CD4-positive, alpha-beta T cell treated with Interleukin-10 for 1 hour (primary cell): Measurements from ENCODE around the gene HIVEP3.

Experiments used
- DNase-seq: peaks from one replicate; pipeline ENCODE4 v3.0.0-alpha.2; 2020

Gene HIVEP3

DNA sequence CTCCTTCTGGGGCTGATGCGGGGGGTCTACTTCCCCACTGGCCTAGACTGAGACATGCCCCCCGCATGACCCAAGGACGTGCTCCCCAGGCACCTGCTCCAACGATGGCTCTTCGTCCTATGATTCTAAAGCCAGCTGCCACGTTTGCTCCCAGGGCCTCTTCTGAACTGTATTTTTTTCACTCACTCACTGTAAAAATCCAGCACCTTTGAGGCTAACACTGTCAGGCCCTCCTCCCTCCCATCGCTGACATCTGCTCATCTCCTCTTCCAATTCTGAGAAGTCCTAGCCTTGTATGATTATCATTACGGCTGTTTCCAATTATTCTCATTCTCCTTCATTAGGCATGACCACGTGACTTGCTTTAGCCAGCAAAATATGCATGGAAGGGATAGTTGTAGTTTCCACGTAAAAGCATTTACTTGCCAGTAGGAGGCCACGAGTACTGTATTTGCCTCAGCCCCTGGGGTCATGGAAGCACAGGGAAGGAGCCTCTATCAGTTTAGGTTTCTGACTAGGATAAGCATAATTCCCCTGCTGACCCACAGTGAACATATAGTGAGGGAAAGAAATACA is 415.1 kb downstream of the HIVEP3 start:
- no peak for DNase-seq

DNA sequence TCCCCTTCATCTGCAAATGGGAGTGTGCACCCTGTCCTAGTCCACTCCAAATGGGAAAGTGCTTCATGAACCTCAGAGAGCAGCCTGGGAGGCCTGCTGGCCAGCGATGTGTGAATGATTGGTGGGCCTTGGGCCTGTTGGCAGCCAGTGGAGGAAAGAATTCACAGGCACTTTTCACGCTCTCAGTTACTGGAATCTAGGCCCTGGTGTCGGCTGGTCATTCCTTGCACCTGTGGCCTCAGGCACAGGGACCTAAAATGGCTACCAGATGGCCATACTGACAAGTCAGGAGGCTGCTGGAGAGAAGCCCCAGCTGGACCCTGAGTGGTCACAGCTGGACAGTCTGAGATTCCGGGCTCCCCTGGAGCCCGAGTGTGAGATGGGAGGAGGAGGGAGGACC is 415.8 kb downstream of the HIVEP3 start:
- no peak for DNase-seq

DNA sequence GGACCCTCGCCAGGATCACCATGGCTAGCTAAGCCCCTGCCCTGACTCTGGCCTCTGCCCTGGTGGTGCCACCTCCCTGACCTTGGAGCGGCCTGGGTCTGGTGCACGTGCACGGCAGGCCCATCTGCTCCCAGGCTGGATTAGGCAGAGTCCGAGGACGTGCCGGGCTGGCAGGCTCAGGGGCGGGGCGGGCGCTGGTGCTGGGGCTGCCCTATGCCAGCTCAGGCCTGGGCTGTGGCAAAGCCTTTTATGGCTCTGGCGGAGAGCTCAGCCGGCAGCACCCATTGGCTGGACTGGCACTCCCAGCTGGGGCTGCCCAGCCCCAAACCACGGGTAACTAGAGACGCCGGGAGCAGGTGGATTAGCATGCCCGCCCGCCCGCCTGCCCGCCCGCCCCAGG is 417.1 kb downstream of the HIVEP3 start:
- DNase-seq: no peak

DNA sequence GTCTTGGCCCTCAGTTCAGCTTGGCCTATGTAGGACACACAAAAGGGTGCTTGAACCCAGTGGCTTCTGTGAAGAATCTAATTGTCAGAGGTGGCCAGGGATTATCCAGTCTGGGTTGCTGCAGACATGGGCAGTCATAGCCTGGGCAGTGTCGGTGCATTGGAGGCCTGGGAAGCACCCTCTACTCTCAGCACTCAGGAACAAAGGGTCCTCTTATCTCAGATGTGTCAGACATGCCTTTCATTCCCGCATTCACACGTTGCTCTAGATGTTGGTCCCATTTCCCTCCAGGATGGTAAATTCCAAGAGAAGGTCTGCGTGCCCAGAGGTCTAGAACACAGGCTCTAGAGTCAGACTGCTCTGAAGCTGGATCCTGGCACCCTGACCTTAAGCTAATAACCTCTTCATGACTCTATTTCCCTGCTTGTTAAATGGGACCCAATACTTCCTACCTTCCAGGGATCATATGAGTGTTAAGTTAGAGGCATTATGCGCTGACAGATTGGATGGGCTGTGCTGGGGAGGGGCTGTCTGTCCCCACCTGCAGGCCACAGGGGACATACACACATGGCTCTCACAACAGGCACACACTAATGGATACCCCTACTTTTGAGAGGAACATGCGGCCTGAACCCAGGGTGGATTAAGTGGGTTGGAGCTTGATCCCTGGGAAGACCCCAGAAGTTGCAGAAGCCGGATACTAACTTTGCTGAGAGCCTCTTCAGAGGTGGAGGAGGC is 417.8 kb downstream of the HIVEP3 start:
- no peak for DNase-seq

DNA sequence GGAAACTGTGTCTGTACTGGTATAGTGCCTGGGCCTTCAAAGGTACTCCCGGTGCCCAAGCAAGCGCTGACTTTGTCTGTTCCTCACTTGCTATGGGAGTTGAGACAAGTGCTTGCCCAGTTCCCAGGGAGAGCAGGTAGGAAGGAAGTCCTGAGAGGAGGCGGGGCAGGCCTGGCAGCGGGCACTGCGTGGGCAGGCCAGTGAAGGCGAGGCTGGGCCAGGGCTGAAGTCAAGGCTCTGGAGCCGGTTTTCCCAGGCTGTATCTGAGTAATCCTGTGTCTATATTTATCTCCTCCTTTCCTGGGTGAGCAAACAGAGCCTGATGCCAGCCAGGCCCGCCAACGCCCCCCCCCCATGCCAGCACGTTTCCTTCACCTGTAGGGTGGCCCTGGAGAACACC is 418.3 kb downstream of the HIVEP3 start:
- DNase-seq: no peak

DNA sequence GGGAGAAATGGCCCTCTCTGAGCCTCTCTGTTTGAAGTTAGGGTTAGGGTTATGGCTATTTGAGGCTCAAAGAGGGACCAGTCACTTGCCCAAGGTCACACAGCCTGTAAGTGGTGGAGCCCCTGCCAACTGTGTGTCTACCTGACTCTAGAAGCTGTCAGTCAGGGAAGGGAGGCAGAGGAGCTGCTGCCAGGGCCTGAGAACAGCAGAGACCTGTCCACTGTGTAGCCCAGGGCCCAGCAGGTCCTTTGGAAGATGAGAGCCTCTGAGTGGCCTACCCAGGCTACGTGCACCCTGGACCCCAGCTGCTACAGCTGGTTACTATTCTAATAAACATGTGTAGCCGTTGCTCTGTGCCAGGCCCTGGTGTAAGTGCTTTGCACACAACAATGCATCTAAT is 419.1 kb downstream of the HIVEP3 start:
- DNase-seq: no peak

DNA sequence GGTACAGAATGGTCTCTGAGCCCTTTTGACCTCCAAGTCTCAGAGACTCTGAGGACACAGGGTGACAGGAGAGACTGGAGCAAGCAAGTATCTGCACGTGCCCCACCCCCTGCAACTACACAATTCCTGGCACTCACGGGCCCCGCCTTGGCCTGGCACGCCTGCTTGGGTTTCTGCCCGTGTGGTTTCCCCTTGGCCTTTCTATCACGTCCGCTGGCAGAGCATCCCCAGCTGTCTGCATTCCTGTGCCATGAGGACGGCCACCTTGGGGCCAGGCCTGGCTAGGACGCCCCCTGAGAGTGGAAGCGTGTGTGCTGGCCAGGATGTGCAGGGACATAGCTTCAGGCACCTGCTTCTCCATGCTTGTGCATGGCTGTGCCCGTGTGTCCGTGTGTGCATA is 419.9 kb downstream of the HIVEP3 start:
- DNase-seq: no peak

DNA sequence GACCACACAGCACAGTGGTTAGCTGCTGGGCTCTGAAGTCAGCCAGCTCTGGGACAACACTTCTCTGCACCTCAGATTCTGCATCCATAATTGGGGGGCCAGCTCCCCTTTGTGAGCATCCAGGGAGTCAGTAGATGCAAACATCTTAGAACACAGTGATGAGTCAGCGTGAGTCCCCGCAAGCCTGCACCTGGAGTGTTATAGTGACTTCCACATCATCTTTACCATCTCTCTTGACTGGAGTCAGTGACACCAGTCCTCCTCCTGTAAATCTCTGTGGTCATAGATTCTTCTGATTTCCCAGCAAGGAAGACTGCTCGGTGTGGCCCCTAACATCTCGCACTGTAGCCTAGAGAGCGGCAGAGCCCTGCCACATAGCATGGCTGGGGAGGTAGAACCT is 420.3 kb downstream of the HIVEP3 start:
- DNase-seq: no peak

DNA sequence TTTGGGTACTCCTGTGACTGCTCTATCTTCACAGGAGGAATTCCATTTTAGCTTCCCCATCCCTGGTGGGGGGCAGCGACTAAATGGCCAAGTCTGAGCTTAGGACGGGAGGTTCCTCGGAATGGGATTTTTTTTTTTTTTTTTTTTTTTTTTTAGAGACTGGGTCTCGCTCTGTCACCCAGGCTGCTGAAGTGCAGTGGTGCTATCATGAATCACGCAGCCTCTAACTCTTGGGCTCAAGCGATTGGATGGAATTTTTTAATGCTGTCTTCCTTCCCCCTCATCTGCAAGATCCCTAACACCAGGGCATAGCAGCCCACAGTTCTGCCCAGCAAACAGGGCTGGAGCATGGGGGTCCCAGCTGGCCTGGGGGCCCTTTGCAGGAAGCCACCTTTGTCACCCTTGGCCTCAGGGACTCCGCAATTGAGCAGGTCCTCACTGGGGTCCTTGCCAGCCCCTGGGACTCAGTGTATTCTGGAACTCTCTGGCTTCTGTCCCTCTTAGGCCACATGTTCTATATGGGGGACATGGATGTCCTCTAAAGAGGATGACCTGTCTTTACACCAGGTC is 421.2 kb downstream of the HIVEP3 start:
- DNase-seq: no peak

DNA sequence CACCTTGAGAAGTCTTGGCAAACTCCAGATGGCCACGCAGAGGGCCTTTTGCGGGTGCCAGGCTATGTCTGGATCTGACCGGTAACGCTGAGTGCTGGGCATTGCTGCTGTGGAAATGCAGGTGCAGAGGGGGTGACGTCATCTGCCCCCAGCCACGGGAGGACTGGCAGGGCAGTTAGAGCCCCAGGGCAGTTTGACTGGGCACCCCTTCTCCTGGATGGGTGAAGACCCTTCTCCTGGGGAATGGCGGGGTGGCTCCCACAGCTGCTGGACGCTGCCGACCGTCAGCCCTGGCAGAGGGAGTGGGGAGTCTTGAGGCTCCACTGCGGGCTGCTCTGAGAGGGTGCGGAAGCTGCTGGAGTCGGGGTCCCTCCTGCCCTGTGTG is 421.7 kb downstream of the HIVEP3 start:
- DNase-seq: no peak

DNA sequence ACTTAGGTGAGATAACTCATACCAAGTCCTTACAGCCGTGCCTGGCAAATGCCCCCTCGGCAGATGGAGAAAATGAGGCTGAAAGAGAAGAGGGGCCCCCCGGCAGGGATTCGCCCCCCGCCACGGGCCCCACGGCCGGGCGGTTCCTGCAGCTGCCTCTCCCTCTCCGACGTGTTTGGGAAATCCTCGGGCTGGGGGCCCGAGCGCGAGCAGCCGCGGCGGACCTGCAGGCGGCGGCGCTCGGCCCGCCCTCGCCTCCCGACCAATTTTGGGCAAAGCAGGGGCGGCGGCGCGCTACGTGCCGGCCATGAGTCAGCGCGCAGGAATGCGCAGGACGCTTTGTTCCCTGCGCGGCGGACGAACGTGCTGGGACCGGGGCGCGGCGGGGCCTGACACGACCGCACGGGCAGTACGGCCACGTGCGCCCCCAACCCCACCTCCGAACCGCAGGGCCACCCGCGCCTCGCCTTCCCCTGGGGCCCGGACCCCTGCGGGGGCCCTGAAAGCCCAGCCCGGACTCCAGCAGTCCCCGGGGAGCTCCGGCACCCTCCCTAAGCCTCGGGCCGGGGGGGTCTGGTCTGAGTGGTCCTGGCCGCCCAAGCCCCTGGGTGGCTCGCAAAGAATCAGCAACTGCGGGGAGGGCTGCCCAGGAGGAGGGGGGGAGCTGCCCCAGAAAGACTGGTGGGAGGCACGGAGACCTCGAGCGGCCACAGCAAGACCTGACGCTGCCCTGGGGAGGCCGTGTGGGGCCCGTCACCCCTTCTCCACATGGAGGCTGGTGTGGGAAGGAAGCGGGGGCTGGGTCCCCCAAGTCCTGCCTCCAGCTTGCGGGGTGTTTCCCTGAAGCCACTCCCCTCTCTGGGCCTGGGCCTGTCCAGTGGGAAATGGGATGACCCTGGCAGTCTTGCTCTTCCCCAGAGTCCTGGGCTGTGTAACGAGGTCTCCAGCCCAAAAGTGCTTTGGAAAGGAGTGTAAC is 422.4 kb downstream of the HIVEP3 start:
- DNase-seq: no peak

DNA sequence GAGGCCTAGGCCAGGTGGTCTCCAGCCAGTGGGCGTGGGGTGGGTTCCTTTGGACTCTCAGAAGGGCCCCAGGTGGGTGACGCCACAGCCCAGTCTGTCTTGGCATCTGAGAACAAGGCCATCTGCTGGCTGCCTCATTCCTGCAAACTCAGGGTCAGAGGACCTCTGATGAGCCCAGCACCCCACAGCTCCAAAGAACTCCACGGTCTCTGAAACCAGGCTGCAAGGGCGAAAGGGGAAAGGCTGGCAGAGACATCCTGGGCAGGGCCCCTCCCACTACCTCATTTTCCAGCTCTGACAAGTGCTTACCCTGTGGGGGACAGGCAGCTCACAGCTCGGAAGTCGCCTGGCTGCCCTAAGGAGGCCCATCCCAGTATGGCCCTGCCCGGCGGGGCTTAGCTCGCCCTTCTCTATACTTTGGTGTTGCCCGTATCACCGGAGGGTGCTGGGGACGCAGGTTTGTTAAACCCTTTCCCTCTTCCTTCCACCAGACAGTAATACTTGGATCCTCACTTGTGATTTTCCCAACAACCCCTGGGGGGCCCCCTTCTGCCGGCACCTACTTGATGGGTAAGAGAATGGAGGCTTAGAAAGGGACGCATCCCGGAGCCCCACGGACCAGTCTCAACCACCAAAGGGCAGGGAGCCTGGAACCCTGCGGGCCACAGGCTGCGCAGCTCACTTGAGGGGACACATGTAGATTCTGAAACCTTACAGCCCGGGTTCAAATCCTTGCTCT is 423.3 kb downstream of the HIVEP3 start:
- DNase-seq: no peak

DNA sequence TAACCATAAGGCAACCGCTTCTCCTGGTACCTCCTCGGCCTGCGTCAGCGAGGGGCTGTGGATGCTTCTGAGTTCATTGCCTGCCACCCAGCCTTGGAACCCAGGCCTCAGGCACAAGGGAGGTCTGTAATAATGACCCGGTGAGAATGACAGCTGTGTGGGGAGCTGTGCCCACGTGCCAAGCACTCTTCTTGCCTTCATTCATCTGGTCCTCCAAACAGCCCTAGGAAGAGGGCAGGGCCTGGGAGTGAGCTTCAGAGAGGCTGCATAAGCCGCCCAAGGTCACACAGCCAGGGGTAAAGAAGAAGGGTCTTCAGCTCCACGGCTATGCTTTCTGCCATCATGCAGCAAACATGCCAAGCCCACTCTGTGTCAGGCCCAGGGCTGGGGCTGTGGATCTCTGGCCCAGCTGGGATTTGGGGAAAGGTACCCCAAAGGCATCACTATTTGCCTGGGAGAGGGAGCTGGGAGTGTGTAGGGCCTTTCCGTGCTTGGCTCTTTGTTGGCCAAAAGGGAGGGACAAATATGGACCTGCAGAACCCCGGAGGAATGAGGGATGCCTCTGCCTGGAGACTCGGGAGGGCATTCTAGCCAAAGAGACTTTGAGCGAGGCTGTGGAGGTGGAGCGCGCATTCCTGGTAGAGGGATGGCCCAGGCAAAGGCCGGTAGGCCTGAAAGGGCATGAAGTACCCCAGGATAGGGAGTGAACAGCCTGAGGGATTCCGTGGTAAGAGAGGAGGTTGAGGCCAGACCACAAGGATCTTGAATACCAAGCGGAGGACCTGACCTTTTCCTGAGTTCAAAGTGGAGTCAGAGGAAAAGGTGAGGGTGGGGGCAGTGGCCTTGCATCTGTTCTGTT is 424.1 kb downstream of the HIVEP3 start:
- no peak for DNase-seq

DNA sequence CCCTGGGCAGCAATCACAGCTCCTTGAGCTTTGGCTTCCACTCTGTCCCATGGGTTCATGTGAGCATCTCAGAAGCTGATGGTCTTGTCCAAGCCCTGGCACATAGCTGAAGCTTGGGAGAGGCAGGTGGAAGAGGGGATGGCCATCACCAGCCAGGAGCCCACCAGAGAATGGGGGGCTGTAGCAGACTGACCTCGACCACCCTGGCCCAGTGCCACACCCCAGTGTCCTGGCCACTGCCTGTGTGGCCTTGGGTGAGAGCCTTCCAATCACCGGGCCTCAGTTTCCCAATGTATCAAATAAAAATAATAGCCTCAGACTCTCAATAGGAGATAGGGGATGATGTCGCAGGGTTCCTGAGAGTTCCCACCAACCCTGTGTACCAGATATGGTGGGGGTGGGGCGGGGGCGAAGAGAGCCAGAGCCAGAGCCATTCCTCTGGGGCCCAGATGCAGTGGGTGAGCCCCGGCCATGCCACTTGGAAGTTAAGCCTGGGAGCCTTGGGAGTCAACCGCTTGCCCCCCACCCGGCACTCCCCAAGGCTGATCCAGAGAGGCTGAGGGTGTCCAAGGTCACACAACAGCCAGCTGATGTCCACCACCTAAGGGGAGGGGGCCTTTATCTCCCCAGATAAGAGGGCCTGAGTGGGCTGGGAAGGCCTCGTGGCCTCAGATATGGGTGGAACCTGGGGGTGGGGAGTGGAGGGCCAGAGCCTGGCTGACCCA is 424.9 kb downstream of the HIVEP3 start:
- DNase-seq: no peak

DNA sequence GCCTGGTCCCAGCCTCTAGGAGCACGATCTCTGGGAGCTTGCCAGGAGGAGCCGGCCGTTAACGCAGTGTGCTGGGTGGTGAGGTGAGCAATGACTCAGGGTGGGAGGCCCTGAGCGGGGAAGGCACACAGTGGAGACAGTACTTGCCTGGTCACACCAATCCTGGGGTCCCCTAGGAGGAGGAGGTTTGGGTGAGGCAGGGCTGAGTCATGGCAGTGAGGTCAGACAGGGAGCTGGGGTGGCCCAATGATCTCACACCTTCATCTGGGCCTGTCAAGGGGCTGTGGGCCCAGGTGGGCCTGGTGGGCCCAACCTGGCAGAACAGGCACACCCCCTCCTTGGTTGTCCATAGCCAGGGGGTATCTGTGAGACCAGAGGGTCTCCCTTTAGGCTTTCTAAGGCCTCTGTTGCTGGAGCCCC is 425.6 kb downstream of the HIVEP3 start:
- DNase-seq: no peak

DNA sequence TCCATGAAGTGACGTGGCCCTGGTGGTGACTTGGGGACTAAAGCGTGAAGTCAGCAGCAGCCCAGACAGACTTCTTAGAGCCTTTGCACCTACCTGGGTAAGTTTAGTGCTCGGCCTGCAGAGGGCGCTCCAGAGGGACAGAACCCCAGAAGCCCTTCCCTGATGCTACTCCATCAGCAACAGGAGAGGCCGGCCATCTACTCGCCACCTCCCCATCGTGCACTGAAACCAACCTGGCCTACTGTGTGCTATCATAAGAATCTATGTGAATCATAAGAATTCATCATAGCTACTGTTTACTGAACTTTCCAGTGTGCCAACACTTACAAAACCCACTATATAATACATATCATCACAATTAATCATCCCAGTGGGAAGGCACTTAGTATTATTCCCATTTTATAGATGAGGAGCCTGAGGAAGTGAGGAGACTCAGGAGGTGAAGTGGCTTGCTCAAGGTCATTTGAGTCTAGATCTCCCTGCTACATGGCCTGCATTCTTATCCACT is 426.3 kb downstream of the HIVEP3 start:
- DNase-seq: peak; percentile 17

DNA sequence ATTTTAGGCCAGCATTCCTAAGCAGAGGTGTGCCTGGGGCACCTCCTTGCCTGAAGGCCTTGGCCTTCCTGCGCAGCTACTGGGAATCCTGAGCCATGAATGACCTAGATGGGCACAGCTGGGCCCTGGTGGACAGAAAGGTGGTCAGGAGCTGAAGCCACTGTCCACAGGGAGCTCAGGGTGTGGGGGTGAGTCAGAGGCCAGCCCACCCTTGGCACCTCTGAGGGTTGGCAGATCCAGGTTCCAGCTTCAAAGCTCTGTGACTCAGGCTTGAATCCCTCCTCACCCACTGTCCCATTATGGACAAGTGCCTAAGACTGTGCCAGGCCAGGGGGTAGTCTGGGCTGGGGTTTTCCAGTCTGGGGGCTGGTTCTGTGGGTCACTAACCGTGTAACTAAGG is 427.8 kb downstream of the HIVEP3 start:
- no peak for DNase-seq

DNA sequence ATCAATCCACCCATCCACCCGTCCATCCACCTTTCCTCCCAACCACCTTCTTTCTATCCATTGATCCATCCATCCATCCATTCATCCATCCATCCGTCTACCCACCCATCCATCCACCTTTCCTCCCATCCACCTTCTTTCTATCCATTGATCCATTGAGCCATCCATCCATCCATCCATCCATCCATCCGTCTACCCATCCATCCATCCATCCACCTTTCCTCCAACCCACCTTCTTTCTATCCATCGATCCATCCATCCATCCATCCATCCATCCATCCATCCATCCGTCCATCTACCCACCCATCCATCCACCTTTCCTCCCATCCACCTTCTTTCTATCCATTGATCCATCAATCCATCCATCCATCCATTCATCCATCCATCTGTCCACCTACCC is 429.2 kb downstream of the HIVEP3 start:
- DNase-seq: no peak

DNA sequence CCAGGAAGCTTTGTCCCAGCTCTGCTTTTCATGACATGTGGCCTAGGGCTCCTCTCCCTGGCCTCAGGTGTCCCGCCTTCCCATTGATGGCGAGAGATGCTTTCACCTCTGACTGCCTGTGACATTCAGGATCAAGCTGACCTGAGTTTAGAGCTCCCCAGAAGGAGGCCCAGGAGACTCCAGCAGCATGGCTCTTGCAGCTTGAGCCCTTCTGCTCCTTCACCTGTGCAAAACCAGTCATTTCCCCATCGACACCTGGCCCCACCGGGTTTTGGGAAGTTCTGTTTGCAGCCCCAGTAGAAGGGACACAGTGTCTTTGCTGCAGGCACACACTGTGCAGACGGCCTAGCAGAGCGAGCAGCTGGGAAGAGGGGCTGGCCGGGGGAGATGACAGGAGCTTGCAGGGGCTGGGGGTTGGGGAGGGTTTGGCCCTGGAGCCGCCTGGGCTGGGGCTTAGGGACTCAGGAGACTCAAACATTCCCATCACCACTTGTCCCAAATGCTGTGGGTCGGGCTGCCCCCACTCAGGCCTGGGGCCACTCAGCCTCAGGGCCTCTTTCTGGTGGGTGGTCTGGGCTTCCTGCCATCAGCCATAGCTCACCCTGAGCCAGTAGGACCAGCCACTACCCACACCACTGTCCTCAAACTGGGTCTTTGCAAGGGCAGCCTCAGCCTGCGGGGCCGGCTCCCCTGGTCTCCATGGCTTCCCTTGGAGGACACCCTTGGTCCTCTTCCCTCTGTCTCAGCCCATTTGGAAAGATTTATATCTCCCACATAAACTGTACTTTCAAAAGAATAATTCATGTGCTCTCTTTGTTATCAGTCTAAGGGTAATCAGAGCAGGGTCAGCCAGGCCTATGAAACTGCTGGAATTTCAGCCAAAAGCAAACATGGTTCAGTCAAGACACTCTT is 430.4 kb downstream of the HIVEP3 start:
- DNase-seq: no peak
